Tibial nerve (tissue), 4 donors: ENCODE data around the gene TENM4. TPM values are rescaled to one million over a fixed set of nuclear protein-coding genes. Genes with fewer than 3 reads are reported as not detected.

Source experiments
- DNase-seq, 2 donors: peaks; one replicate each; pipeline ENCODE4 v3.0.0-alpha.2; 2019; ENCODE audit warnings: low spot score in 2 of 2
- H3K27ac ChIP-seq, 4 donors: fragments of 200-600 bp; sonication (generic) in 3 of 4; one replicate each; pipeline ENCODE4 v1.5.1; 2017 to 2019; ENCODE audit warnings: mild to moderate bottlenecking in 1 of 4
- H3K27me3 ChIP-seq, 2 donors: fragments of 200-600 bp; sonication (generic) in 1 of 2; one replicate each; pipeline versions ENCODE4 v1.5.1 to v1.6.0; 2017 to 2019
- H3K36me3 ChIP-seq, 3 donors: fragments of 200-600 bp; sonication (generic); one replicate each; pipeline ENCODE4 v1.5.1; 2018 to 2019
- H3K4me1 ChIP-seq, 4 donors: fragments of 200-600 bp; sonication (generic) in 3 of 4; one replicate each; pipeline ENCODE4 v1.5.1; 2017 to 2019
- H3K4me3 ChIP-seq, 4 donors: fragments of 200-600 bp; sonication (generic) in 3 of 4; one replicate each; pipeline ENCODE4 v1.5.1; 2017 to 2019; ENCODE audit warnings: mild to moderate bottlenecking in 1 of 4, moderate library complexity in 1 of 4
- H3K9me3 ChIP-seq, 4 donors: fragments of 200-600 bp; sonication (generic) in 3 of 4; one replicate each; pipeline ENCODE4 v1.5.1; 2017 to 2019
- CTCF ChIP-seq, 5 experiments: fragments of 200-600 bp in 3 of 5; fragments of 450-650 bp in 2 of 5; sonication (generic) in 3 of 5; IDR thresholded peaks; one replicate each; pipeline ENCODE4 v1.5.1; 2016 to 2019; ENCODE audit warnings: antibody characterized with exemption in 5 of 5, mild to moderate bottlenecking in 3 of 5, moderate library complexity in 2 of 5
- EP300 ChIP-seq, 2 donors: sonication (generic); formaldehyde crosslinking; IDR thresholded peaks; one replicate each; pipeline ENCODE4 v1.6.1; 2017; ENCODE audit warnings: antibody characterized with exemption in 2 of 2, mild to moderate bottlenecking in 1 of 2
- POLR2A ChIP-seq, 2 donors: fragments of 450-650 bp; IDR thresholded peaks; one replicate each; pipeline ENCODE4 v1.6.1; 2017; ENCODE audit warnings: antibody characterized with exemption in 2 of 2, mild to moderate bottlenecking in 2 of 2, moderate library complexity in 2 of 2
- WGBS, 2 donors: methylation state at CpG; one replicate each; pipeline ENCODE4 v1.1.5; 2018; 5-methylcytosine and 5-hydroxymethylcytosine counted together
- total RNA-seq, 4 donors: library from RNA; depleted of rRNA; stranded (reverse); fragments of >200 nt; gene quantifications; one replicate each; pipeline ENCODE4 v1.1.0, GENCODE V29; 2016

TENM4 gene
- total RNA-seq, 4 donors from 2014 or later: 15.3 to 36.3 (median 19.6) TPM

- Histone ChIP-seq H3K9me3 (no peaks in the 10 kb centered on the region), H3K4me1 (no peaks in the 10 kb centered on the region), H3K4me3 (no peak overlapping the region), H3K36me3 (no peaks in the 10 kb centered on the region), H3K27ac (no peak overlapping the region), H3K27me3 (no peaks in the 10 kb centered on the region)
- DNase-seq: no peak
- WGBS, 2 donors: 95% methylated on average over 2 of the region's 2 CpGs
- TF ChIP-seq POLR2A (IDR thresholded peaks at IDR 0.05) (no peak), CTCF (IDR thresholded peaks at IDR 0.05) (no peak), EP300 (IDR thresholded peaks at IDR 0.05) (no peak)
These were observed 398.0 kb downstream of the TENM4 start for GRCh38 chr11:79042824-79043223.

- 85 to 95% methylated on average over 1 of the region's 1 CpG for WGBS, 2 donors
- Histone ChIP-seq H3K27ac (no peak overlapping the region), H3K4me3 (no peak overlapping the region), H3K27me3 (no peaks in the 10 kb centered on the region), H3K36me3 (no peaks in the 10 kb centered on the region), H3K9me3 (no peaks in the 10 kb centered on the region), H3K4me1 (no peaks in the 10 kb centered on the region)
- no peak for DNase-seq
- no peak for TF ChIP-seq CTCF (IDR thresholded peaks at IDR 0.05)
- TF ChIP-seq EP300 (IDR thresholded peaks at IDR 0.05): no peak
- no peak for TF ChIP-seq POLR2A (IDR thresholded peaks at IDR 0.05)
These were observed 400.5 kb downstream of the TENM4 start for GRCh38 chr11:79040348-79040747.

- H3K9me3 ChIP-seq: no peaks in the 10 kb centered on the region
- H3K27me3 ChIP-seq: no peaks in the 10 kb centered on the region
- DNase-seq: no peak
- TF ChIP-seq EP300 (IDR thresholded peaks at IDR 0.05) (no peak), POLR2A (IDR thresholded peaks at IDR 0.05) (no peak), CTCF (IDR thresholded peaks at IDR 0.05) (no peak)
- H3K36me3 ChIP-seq: no peaks in the 10 kb centered on the region
- H3K4me1 ChIP-seq: no peaks in the 10 kb centered on the region
- 83 to 87% methylated on average over 2 of the region's 2 CpGs for WGBS, 2 donors
- H3K27ac ChIP-seq: no peak overlapping the region
- no peak overlapping the region for H3K4me3 ChIP-seq
These were observed 401.7 kb downstream of the TENM4 start for GRCh38 chr11:79039122-79039521.

GRCh38 chr11:79035881-79036280 is 404.9 kb downstream of the TENM4 start:
- Histone ChIP-seq H3K27ac (no peak overlapping the region), H3K9me3 (no peaks in the 10 kb centered on the region), H3K27me3 (no peaks in the 10 kb centered on the region), H3K4me3 (no peak overlapping the region), H3K36me3 (no peaks in the 10 kb centered on the region), H3K4me1 (no peaks in the 10 kb centered on the region)
- WGBS, 2 donors: 51 to 82% methylated on average over 3 of the region's 3 CpGs
- no peak for TF ChIP-seq CTCF (IDR thresholded peaks at IDR 0.05)
- TF ChIP-seq POLR2A (IDR thresholded peaks at IDR 0.05): no peak
- no peak for TF ChIP-seq EP300 (IDR thresholded peaks at IDR 0.05)
- no peak for DNase-seq

GRCh38 chr11:79033833-79034232 is 407.0 kb downstream of the TENM4 start:
- H3K4me1 ChIP-seq: no peaks in the 10 kb centered on the region
- no peaks in the 10 kb centered on the region for H3K27me3 ChIP-seq
- 88 to 90% methylated on average over 4 of the region's 4 CpGs for WGBS, 2 donors
- no peaks in the 10 kb centered on the region for H3K9me3 ChIP-seq
- DNase-seq: no peak
- H3K36me3 ChIP-seq: no peaks in the 10 kb centered on the region
- H3K4me3 ChIP-seq: no peak overlapping the region
- TF ChIP-seq EP300 (IDR thresholded peaks at IDR 0.05): no peak
- no peak for TF ChIP-seq CTCF (IDR thresholded peaks at IDR 0.05)
- TF ChIP-seq POLR2A (IDR thresholded peaks at IDR 0.05): no peak
- H3K27ac ChIP-seq: no peak overlapping the region
